Measurements from ENCODE around the gene VAT1L. TPM values are rescaled to one million over a fixed set of nuclear protein-coding genes. Genes with fewer than 3 reads are reported as not detected.

Gene VAT1L
- total and polyA plus RNA-seq, 2 experiments from 2014 or later, result 11.0 to 24.4 TPM

DNA sequence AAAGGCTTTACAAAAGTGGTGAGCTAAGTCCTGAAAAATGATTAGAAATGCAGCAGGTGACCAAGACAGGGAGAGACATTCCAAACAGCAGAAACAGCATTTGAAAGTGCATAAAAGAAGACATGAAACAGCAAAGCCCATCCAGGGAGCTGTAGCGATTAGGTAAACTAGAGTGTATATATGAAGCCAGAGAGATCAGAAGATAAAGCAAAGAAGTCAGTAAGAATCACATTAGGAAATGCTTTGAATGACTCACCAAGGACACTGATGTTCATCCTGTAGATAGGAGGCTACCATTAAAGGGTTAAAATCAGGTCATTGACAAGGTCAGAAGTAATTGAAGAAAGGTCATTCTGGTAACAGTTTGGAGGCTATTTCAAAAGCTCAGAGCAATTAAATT lies 27.6 kb upstream of the VAT1L start:
- Histone ChIP-seq H3K36me3 (ENCODE audit: insufficient read depth) (no peaks in the 10 kb centered on the region), H3K4me2 (no peak overlapping the region), H3K9me2 (ENCODE audit: insufficient read depth) (peaks cover 5% of the 10 kb centered on the region; the same call in 1 of the 2 replicates), H3K27me3 (ENCODE audit: insufficient read depth) (no peaks in the 10 kb centered on the region), H2AFZ (no peak overlapping the region), H3F3A (replicated peaks; ENCODE audit: low read depth) (no peaks in the 10 kb centered on the region), H3K4me3 (no peak overlapping the region), H3K79me2 (replicated peaks; ENCODE audit: insufficient read depth) (no peaks in the 10 kb centered on the region), H4K20me1 (replicated peaks; ENCODE audit: insufficient read depth) (no peaks in the 10 kb centered on the region), H3K4me1 (ENCODE audit: insufficient read depth) (no peaks in the 10 kb centered on the region), H3K27ac (ENCODE audit: low read depth) (no peak overlapping the region)
- Mint-ChIP-seq H3K36me3 (ENCODE audit: low read depth) (no peaks in the 10 kb centered on the region), H3K4me3 (no peak overlapping the region), H3K4me1 (no peaks in the 10 kb centered on the region), H3K9me3 (peaks cover 3% of the 10 kb centered on the region; the same call in 1 of the 3 replicates), H3K27me3 (ENCODE audit: insufficient read depth, low read depth, poor library complexity) (no peaks in the 10 kb centered on the region), H3K27ac (no peak overlapping the region)
- no peak for DNase-seq (ENCODE audit: low spot score)
- TF ChIP-seq, protein P1, sequence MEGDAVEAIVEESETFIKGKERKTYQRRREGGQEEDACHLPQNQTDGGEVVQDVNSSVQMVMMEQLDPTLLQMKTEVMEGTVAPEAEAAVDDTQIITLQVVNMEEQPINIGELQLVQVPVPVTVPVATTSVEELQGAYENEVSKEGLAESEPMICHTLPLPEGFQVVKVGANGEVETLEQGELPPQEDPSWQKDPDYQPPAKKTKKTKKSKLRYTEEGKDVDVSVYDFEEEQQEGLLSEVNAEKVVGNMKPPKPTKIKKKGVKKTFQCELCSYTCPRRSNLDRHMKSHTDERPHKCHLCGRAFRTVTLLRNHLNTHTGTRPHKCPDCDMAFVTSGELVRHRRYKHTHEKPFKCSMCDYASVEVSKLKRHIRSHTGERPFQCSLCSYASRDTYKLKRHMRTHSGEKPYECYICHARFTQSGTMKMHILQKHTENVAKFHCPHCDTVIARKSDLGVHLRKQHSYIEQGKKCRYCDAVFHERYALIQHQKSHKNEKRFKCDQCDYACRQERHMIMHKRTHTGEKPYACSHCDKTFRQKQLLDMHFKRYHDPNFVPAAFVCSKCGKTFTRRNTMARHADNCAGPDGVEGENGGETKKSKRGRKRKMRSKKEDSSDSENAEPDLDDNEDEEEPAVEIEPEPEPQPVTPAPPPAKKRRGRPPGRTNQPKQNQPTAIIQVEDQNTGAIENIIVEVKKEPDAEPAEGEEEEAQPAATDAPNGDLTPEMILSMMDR (conservative IDR thresholded peaks at IDR 0.05; ENCODE audit: low read depth in 2 of 2), result no peak
- TF ChIP-seq JUNB (IDR thresholded peaks at IDR 0.05; ENCODE audit: unreplicated experiment) (no peak), ZNF114 (CRISPR knock-in tag; IDR thresholded peaks at IDR 0.05) (no peak), NANOG (IDR thresholded peaks at IDR 0.05; ENCODE audit: borderline replicate concordance) (no peak), EZH2 (IDR thresholded peaks at IDR 0.05; ENCODE audit: low read depth, unreplicated experiment) (no peak), EZH2phosphoT487 (IDR thresholded peaks at IDR 0.05; ENCODE audit: unreplicated experiment) (no peak), ZNF331 (CRISPR knock-in tag; IDR thresholded peaks at IDR 0.05; ENCODE audit: low read depth) (no peak), POLR2AphosphoS5 (IDR thresholded peaks at IDR 0.05; ENCODE audit: low read depth) (no peak), CREB1 (CRISPR knock-in tag; IDR thresholded peaks at IDR 0.05; ENCODE audit: low read depth) (no peak), STAT1 (IDR thresholded peaks at IDR 0.05; ENCODE audit: unreplicated experiment) (no peak)
- TF ChIP-seq, protein P2, sequence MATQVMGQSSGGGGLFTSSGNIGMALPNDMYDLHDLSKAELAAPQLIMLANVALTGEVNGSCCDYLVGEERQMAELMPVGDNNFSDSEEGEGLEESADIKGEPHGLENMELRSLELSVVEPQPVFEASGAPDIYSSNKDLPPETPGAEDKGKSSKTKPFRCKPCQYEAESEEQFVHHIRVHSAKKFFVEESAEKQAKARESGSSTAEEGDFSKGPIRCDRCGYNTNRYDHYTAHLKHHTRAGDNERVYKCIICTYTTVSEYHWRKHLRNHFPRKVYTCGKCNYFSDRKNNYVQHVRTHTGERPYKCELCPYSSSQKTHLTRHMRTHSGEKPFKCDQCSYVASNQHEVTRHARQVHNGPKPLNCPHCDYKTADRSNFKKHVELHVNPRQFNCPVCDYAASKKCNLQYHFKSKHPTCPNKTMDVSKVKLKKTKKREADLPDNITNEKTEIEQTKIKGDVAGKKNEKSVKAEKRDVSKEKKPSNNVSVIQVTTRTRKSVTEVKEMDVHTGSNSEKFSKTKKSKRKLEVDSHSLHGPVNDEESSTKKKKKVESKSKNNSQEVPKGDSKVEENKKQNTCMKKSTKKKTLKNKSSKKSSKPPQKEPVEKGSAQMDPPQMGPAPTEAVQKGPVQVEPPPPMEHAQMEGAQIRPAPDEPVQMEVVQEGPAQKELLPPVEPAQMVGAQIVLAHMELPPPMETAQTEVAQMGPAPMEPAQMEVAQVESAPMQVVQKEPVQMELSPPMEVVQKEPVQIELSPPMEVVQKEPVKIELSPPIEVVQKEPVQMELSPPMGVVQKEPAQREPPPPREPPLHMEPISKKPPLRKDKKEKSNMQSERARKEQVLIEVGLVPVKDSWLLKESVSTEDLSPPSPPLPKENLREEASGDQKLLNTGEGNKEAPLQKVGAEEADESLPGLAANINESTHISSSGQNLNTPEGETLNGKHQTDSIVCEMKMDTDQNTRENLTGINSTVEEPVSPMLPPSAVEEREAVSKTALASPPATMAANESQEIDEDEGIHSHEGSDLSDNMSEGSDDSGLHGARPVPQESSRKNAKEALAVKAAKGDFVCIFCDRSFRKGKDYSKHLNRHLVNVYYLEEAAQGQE (IDR thresholded peaks at IDR 0.05; ENCODE audit: unreplicated experiment), result no peak
- TF ChIP-seq, protein P3, sequence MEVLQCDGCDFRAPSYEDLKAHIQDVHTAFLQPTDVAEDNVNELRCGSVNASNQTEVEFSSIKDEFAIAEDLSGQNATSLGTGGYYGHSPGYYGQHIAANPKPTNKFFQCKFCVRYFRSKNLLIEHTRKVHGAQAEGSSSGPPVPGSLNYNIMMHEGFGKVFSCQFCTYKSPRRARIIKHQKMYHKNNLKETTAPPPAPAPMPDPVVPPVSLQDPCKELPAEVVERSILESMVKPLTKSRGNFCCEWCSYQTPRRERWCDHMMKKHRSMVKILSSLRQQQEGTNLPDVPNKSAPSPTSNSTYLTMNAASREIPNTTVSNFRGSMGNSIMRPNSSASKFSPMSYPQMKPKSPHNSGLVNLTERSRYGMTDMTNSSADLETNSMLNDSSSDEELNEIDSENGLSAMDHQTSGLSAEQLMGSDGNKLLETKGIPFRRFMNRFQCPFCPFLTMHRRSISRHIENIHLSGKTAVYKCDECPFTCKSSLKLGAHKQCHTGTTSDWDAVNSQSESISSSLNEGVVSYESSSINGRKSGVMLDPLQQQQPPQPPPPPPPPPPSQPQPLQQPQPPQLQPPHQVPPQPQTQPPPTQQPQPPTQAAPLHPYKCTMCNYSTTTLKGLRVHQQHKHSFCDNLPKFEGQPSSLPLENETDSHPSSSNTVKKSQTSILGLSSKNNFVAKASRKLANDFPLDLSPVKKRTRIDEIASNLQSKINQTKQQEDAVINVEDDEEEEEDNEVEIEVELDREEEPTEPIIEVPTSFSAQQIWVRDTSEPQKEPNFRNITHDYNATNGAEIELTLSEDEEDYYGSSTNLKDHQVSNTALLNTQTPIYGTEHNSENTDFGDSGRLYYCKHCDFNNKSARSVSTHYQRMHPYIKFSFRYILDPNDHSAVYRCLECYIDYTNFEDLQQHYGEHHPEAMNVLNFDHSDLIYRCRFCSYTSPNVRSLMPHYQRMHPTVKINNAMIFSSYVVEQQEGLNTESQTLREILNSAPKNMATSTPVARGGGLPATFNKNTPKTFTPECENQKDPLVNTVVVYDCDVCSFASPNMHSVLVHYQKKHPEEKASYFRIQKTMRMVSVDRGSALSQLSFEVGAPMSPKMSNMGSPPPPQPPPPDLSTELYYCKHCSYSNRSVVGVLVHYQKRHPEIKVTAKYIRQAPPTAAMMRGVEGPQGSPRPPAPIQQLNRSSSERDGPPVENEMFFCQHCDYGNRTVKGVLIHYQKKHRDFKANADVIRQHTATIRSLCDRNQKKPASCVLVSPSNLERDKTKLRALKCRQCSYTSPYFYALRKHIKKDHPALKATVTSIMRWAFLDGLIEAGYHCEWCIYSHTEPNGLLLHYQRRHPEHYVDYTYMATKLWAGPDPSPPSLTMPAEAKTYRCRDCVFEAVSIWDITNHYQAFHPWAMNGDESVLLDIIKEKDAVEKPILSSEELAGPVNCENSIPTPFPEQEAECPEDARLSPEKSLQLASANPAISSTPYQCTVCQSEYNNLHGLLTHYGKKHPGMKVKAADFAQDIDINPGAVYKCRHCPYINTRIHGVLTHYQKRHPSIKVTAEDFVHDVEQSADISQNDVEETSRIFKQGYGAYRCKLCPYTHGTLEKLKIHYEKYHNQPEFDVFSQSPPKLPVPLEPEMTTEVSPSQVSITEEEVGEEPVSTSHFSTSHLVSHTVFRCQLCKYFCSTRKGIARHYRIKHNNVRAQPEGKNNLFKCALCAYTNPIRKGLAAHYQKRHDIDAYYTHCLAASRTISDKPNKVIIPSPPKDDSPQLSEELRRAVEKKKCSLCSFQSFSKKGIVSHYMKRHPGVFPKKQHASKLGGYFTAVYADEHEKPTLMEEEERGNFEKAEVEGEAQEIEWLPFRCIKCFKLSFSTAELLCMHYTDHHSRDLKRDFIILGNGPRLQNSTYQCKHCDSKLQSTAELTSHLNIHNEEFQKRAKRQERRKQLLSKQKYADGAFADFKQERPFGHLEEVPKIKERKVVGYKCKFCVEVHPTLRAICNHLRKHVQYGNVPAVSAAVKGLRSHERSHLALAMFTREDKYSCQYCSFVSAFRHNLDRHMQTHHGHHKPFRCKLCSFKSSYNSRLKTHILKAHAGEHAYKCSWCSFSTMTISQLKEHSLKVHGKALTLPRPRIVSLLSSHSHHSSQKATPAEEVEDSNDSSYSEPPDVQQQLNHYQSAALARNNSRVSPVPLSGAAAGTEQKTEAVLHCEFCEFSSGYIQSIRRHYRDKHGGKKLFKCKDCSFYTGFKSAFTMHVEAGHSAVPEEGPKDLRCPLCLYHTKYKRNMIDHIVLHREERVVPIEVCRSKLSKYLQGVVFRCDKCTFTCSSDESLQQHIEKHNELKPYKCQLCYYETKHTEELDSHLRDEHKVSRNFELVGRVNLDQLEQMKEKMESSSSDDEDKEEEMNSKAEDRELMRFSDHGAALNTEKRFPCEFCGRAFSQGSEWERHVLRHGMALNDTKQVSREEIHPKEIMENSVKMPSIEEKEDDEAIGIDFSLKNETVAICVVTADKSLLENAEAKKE (CRISPR knock-in tag; IDR thresholded peaks at IDR 0.05), result no peak
- TF ChIP-seq, protein P4, sequence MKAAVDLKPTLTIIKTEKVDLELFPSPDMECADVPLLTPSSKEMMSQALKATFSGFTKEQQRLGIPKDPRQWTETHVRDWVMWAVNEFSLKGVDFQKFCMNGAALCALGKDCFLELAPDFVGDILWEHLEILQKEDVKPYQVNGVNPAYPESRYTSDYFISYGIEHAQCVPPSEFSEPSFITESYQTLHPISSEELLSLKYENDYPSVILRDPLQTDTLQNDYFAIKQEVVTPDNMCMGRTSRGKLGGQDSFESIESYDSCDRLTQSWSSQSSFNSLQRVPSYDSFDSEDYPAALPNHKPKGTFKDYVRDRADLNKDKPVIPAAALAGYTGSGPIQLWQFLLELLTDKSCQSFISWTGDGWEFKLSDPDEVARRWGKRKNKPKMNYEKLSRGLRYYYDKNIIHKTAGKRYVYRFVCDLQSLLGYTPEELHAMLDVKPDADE (IDR thresholded peaks at IDR 0.05), result no peak
- ATAC-seq, result no peak

All from GM23338 (cell line).